HG02943 (cell line): ENCODE data around the gene ADM5.
A peak's percentile ranks its signal among the peaks of the same experiment; 100 is the strongest.

Source experiments
- ATAC-seq: cut with Tn5 transposase; IDR thresholded peaks from one replicate; pipeline ENCODE4 v1.9.1; 2021; ENCODE audit warnings: mild to moderate bottlenecking, low read depth, moderate library complexity; ENCODE audit not compliant: unreplicated experiment

Gene ADM5

DNA sequence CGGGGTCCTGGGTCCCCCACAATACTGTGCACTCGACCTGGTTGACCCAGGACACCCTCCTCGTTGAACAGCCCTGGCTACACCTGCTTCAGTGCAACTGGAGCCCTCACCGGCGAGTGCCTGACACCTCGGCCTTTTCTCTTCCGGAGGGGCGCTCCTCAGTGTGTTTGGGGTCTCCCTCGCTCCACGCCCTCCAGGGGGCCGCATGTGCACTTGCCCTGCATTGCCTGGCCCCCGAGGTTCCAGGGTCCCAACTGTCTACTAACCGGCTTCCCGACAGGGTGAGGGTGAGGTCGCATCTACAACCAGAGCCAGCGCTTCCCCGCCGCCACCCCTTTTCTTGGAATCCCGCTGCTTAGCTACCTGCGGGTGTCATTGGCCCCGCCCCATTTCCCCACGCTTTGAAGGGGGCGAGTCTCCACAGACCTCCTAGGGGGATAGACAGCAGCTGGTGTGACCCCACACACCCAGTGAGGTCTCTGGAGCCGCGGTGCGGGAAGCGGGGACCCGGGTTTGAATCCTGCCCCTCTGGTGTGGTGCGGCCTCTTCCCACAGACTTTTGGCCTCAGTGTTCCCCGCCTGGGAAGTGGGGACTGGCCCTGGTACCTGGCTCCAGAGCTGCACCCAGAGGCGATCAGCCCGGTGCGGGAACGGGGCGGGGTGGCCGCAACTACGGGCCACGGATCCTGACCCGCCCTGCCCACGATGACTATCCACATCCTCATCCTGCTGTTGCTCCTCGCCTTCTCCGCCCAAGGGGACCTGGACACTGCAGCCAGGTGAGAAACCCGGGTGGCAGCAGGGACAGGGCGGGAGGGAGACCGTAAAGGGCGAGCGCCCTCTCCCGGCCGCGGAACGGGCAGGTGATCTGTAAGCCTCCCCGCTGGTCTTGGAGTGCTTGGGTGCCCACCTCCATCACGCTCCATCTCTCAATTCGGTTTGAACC is at the start of gene ADM5:
TSS of gene ADM5 (plus strand) at position 462 of the 946 bp plus-strand sequence. CDS start at position 706, 244 bp downstream.
- ATAC-seq, result no peak

GRCh38 chr19:49640113-49640898 is 49.1 kb upstream of the ADM5 start, which contains the start of gene RRAS:
Gene RRAS, minus strand, starts transcription at chr19:49640143. Its CDS starts 45 bp downstream, at chr19:49640098.
- ATAC-seq, result peak; percentile 65

- peak; percentile 51 for ATAC-seq
Observed at GRCh38 chr19:49641688-49642491, 47.5 kb upstream of the ADM5 start, which contains the start of gene SCAF1. Gene SCAF1, plus strand, starts transcription at chr19:49642209. Its CDS starts 2,818 bp downstream, at chr19:49645027.

- no peak for ATAC-seq
Observed at GRCh38 chr19:49642492-49643035, 46.8 kb upstream of the ADM5 start.

- no peak for ATAC-seq
Observed at GRCh38 chr19:49643466-49643865, 45.9 kb upstream of the ADM5 start.

DNA sequence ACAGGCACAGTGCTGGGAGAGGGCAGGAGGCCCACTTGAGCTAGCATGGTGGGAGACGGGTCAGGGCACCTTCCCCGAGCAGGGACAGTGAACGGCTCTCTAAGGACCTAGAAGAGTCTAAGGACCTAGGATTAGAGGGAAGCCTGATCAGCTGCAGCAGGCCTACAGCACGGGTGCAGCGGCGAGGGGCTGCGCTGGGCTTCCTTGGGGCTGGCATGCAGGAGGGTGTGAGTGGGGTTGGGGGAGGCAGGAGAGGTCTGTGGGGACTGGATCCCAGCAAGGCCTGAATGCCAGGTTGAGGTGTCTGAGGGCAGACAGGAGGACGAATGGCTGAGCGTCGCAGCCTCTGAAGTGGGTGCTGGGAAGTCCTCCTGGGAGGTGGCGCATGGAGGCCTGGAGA is 43.8 kb upstream of the ADM5 start:
- ATAC-seq, result no peak

- ATAC-seq, result no peak
Observed at GRCh38 chr19:49645995-49646394, 43.4 kb upstream of the ADM5 start.

GRCh38 chr19:49646586-49646985 is 42.8 kb upstream of the ADM5 start:
- no peak for ATAC-seq

DNA sequence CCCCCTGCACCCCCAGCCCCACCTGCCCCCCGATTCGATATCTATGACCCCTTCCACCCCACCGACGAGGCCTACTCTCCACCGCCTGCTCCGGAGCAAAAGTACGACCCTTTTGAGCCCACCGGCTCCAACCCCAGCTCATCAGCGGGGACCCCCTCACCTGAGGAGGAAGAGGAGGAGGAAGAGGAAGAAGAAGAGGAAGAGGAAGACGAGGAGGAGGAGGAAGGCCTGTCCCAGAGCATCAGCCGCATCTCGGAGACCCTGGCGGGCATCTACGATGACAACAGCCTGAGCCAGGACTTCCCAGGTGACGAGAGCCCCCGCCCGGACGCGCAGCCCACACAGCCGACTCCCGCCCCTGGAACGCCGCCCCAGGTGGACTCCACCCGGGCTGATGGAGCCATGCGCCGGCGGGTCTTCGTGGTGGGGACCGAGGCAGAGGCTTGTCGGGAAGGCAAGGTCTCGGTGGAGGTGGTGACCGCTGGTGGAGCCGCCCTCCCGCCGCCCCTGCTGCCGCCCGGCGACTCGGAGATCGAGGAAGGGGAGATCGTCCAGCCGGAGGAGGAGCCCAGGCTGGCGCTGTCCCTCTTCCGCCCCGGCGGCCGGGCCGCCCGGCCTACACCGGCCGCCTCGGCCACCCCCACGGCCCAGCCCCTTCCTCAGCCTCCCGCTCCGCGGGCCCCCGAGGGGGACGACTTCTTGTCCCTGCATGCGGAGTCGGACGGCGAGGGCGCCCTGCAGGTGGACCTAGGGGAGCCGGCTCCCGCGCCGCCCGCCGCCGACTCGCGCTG is 38.2 kb upstream of the ADM5 start:
- no peak for ATAC-seq

DNA sequence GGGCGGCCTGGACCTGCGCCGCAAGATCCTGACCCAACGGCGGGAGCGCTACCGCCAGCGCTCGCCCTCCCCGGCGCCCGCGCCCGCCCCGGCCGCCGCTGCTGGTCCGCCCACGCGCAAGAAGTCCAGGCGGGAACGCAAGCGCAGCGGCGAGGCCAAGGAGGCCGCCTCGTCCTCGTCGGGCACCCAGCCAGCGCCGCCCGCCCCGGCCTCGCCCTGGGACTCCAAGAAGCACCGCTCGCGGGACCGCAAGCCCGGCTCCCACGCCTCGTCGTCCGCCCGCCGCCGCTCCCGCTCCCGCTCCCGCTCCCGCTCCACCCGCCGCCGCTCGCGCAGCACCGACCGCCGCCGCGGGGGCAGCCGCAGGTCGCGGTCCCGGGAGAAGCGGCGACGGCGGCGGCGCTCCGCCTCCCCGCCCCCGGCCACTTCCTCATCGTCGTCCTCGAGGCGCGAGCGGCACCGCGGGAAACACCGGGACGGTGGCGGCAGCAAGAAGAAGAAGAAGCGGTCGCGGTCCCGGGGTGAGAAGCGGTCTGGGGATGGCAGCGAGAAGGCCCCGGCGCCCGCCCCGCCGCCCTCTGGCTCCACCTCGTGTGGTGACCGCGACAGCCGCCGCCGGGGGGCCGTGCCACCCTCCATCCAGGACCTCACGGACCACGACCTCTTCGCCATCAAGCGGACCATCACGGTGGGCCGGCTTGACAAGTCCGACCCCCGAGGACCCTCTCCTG is 37.4 kb upstream of the ADM5 start:
- ATAC-seq, result no peak

GRCh38 chr19:49652551-49653465 is 36.6 kb upstream of the ADM5 start:
- ATAC-seq, result no peak

DNA sequence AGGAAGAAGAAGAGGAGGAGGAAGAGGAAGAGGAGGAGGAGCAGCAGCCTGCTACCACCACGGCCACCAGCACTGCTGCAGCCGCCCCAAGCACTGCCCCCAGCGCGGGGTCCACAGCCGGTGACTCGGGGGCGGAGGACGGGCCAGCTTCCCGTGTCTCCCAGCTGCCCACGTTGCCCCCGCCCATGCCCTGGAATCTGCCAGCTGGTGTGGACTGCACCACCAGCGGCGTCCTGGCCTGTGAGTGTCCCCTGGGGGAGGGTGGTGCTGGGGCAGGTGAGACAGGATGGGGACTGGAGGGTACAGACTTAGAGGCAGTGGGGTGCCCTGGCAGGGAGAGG is 36.0 kb upstream of the ADM5 start:
- no peak for ATAC-seq

GRCh38 chr19:49654581-49654980 is 34.8 kb upstream of the ADM5 start:
- no peak for ATAC-seq

DNA sequence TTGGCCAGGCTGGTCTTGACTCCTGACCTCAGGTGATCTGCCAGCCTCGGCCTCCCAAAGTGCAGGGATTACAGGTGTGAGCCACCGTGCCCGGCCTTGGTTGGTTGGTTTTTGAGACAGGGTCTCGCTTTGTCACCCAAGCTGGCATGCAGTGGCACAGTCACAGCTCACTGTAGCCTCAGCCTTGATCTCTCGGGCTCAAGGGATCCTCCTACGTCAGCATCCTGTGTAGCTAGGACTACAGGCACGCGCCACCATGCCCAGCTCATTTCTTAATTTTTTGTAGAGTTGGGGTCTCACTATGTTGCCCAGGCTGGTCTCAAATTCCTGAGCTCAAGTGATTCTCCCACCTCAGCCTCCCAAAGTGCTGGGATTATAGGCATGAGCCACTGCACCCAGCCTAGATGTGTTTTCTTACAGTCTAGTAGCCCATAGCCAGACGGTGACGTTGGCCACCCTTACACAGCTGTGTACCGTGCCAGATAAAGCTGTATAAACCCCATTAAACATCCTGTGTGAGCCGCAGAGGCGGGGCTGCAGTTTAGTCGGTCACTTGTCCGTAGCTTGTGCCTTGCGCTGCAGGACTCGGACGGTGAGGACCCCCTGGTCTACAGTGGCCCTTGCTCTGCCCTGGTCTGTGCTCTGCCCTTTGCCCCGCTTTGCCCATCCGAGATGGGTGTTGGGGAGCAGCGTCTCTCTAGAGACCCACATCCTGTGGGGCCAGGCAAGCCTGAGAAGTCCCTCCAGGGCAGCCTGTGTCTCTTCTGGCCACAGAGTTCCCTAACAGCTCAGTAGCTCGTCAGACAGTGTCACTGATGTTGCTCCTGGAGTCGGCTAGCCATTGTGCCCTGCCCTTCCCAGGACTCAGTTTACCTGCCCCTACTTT is 33.6 kb upstream of the ADM5 start:
- no peak for ATAC-seq

DNA sequence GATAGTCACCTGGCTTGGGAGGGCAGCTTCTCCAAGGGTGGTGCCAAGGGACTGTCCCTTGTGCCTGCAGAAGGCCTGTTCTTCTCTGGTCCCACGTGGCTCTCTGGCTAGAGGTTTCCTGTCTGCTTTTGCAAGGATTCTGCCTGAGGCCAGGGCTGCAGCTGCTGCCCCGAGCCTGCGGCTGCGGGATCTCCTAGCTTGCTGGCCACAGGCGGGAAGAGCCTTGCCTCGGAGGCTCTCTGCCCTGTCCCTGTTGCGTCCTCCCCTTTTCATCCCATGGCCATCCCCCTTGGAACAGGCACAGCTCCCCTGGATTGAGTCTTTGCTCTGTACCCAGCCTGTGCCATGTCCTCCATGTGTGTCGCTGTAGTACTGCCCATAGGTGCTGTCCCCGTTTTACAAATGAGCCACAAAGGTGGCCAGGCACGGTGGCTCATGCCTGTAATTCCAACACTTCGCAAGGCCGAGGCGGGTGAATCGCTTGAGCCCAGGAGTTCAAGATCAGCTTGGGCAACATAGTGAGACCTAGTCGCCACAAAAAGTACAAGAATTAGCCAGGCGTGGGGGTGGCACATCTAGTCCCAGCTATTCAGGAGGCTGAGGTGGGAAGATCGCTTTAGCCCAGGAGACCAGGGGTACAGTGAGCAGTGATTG is 32.8 kb upstream of the ADM5 start:
- ATAC-seq, result no peak

DNA sequence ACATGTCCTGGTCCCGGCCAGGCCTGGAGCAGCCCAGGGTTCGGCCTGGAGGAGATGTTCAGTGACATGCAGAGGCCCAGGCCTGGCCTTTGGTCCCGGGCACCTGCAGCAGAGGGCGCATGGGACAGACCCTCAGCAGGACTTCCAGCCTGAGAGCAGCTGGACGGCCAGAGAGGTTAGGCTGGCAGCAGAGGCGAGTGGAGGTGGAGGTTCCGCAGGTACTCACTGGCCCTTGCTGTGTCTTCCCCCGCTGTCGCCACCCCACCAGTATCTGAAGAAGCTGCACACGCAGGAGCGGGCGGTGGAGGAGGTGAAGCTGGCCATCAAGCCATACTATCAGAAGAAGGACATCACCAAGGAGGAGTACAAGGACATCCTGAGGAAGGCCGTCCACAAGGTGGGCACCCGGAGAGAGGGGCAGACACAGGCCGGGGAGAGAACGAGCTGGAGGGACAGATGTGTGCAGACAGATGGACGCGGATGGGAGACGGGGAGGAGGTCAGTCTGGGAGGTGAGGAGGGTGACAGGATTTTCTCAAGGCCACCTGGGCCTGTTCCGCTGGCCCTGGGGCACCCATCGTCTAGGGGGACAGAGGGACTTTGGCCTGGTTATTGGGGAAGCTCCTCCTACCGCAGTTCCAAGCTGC is 31.8 kb upstream of the ADM5 start:
- no peak for ATAC-seq
